ENCODE data around the gene CAMK1D.
A peak's percentile ranks its signal among the peaks of the same experiment; 100 is the strongest.

The CAMK1D gene

DNA sequence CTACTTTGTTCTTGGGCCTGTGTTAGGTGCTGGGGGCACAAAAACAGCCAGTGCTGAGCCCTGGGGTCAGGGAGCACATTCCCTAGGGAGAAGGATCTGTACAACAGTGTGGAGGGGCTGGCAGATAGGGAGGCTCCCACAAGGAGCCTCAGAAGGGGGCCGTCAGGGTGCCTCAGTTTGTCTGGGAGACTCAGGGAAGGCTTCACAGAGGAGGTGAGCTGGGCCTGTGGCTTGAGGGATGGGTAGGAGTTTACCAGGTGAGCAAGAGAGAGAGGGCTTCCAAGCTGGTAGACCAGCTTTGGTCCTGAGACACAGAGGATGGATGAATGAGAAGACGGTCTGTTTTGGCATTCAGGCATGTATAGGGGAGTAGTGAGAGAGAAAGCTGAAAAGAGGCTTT is 52.1 kb downstream of the CAMK1D start:
- DNase-seq (ENCODE audit: low read depth in 2 of 2): no peak

DNA sequence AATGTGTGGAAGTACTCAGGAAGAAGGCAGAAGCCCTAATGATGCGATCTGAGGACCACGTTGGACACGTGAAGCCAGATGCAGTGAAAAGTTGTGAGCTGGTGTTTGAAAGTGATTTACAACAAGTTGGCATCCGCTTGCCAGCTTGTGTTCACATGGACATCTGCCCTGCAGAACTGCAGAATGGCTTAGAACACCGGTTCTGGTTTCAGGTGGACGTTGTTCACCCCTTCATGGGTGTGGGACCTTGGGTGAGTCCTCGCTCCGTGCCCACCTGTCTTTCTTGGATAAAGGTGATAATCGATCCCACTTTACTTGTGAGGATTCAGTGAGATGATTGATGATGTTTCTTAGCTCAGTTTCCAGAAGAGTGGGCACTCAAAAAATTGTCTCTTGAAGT is 53.8 kb downstream of the CAMK1D start:
- no peak for DNase-seq (ENCODE audit: low read depth in 2 of 2)

DNA sequence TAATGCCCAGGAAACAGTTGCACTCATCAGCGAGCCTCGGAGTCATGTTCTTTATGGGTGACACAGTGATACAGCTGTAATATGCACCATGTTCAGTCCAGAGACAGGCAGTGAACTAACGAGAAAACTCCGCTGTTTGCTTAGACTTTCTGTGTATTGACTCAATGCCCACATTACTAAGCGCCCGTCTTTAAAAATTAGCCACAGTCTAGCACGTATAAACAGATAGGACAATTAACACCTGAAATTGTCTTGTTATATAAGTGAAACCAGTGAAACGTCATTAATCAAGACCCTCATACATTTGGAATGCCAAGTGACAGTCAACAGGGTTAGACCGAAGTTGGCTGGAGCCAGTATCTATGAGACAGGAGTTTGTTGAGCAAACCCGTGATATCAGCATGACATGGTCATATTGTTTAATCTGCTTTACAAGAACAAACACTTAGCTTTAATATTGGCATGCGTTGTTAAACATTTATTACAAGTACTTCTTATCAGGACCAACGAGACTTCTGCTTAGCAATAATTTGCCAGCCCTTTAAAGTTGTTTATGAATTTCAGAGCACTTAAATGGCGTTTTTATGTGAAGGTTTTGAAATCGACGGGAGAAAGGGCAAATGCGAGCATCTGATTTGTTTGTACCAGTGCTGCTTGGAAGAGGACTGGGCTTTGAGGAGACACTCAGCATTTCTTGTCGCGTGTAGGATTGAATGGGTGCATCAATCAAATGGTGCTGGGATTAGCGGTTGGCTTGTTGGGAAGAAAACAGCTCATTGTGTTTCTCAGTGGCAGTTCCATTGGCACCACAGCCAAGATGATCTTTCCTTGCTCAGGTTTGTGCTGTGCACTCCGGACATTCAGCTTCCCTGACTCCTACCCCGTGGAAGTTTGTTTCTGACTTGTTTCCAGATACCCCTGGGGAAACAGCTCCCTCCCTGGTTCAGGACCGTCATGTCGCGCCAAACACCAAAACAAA is 56.3 kb downstream of the CAMK1D start:
- DNase-seq (ENCODE audit: low read depth in 2 of 2): no peak

DNA sequence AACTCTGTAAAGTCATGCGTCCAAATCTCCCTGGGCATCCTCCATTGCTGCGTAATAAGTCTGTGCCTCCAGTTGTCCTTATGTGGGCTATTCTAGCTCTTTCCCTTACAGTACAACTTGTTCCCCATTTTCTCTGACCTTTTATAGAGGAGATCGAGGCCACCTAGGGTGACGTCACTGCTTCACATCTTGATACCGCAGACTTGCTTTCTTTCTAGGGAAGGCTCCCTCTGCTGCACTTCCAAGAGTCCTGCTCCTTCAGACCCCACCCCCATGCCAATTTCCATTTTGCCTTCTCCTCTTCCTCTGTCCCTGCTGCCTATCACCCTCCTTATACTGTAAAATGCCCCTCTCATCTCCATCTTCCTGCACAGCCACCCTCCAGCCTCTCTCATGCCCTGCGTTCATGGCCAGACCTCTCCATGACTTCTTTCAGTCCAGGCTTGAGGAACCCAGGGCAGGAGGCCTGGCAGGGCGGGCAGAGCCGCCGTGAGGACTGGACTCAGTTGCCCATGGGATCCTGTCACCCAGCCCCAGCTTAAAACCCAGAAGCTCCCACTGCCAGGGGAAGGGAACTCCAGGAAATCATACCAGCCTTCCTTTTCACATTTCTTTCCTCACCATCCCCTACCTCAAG is 57.5 kb downstream of the CAMK1D start:
- no peak for DNase-seq (ENCODE audit: low read depth in 2 of 2)

DNA sequence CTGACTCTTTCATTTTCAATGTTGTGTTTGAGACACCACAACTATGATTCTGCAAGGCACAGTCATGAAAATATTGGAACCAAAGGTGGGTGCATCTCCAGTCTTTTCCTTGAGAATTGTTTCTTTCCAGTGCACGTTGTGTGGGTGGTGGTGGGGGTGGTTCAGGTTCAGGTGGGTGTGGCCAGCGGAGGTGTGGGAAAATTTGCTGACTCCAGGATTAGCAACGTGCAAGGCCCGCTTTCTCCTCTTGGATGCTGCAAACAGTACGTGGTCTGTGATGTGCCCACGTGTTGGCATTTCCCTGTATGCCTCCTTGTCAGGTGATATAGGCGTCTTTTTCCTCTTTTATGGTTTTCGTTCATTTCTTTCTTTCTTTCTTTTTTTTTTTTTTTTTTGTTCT is 59.1 kb downstream of the CAMK1D start:
- no peak for DNase-seq (ENCODE audit: low read depth in 2 of 2)

DNA sequence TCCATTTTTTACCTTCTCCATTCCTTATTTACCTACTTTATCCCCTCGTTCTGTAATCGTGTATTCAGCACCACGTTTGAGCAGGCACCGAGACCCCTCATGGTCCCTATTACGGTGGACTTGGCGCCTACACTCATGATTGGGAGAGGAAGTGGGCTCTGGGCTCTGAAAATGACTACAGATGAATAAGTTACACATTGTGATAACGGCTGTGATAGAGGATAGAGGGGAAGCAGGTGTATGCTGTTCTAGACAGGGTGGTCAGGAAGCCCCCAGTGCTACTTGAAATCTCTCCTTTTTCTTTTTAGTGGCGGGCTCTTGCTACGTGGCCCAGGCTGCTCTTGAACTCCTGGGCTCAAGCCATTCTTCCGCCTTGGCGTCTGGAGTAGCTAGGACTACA is 59.8 kb downstream of the CAMK1D start:
- no peak for DNase-seq (ENCODE audit: low read depth in 2 of 2)

DNA sequence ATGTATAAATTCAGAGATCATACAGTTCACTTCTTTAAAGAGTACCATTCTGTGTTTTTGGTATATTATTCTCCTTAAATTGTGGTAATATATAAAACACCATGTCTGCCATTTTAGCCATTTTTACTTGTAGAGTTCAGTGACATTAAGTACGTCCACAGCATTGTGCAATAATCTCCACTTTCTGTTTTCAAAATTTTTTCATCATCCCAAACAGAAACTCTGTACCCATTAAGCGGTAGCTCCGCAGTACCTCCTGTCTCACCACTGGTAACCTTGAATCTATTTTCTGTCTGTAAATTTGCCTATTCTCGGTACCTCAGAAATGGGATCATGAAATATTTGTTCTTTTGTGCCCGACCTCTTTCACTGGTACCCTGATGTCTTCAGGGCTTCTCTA is 60.3 kb downstream of the CAMK1D start:
- no peak for DNase-seq (ENCODE audit: low read depth in 2 of 2)

DNA sequence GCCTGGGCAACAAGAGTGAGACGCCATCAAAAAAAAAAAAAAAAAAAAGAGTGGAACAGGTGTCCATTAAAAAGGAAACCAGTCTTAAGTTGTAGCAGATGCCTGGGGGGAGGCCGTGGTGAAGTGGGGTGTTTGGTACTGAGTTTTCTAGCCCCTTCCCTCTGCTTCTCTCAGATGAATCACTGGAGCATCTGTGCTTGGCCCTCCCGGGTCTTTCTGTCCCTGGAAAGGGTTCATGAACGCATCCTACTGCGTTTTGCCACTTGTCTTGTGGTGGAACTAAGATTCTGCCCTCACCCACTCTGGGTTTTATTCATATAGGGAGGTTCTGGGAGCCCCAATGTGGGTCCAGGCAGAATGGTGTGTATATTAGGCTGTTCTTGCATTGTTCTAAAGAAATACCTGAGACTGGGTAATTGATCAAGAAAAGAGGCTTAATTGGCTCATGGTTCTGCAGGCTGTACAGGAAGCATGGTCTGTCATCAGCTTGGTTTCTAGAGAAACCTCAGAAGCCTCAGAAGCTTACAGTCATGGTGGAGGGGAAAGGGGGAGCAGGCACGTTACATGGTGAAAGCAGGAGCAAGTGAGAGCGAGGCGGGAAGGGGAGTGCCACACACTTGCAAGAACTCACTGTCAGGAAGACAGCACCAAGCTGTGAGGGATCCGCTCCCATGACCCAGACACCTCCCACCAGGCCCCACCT is 63.5 kb downstream of the CAMK1D start:
- DNase-seq (ENCODE audit: low read depth in 2 of 2): no peak

DNA sequence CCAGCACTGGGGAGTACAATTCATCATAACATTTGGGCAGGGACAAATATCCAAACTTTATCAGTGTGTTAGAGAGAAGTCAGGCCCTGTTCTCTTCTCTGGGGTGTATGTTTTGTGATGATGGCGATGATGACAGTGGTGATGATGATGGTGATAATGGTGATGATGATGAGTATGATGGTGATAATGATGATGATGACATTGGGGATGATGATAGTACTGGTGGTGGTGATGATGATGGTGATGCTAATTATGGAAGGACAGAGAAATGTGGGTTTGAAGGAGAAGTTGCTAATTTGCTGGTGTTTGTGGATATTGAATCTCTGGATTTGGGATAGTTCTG is 64.0 kb downstream of the CAMK1D start:
- DNase-seq (ENCODE audit: low read depth in 2 of 2): no peak

DNA sequence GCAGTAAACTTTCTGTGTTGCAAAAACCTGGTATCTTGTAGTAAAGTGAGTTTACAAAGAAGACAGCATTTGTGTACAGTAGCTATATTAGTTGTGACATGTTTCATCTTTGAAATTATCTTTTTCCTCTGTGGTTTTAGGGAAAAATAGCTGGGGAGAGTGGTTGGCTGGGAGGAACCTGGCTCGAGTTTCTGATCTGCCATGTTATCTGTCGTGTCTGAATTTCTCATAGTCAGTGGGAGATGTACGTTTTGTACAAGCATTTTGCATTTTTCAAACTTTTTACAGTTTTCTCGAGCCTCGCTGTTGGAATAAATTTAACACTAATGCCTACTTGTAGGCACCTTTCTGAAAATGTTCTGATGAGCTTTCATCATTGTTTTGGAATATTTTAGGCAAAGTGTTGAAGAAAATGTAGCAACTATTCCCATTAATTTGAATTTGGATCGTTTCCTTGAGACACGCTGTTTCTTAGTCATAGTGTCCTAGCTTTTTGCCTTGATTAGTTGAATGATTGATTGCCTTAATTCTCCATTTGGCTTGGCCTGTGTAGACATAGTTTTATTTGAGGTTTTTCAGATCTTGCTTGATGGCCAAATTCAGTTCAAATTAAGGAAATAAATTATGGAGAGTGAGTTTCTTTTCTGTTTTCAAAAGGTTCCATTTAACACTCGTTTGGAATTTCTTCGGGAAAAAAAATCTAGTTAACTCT is 65.1 kb downstream of the CAMK1D start:
- DNase-seq (ENCODE audit: low read depth in 2 of 2): no peak

DNA sequence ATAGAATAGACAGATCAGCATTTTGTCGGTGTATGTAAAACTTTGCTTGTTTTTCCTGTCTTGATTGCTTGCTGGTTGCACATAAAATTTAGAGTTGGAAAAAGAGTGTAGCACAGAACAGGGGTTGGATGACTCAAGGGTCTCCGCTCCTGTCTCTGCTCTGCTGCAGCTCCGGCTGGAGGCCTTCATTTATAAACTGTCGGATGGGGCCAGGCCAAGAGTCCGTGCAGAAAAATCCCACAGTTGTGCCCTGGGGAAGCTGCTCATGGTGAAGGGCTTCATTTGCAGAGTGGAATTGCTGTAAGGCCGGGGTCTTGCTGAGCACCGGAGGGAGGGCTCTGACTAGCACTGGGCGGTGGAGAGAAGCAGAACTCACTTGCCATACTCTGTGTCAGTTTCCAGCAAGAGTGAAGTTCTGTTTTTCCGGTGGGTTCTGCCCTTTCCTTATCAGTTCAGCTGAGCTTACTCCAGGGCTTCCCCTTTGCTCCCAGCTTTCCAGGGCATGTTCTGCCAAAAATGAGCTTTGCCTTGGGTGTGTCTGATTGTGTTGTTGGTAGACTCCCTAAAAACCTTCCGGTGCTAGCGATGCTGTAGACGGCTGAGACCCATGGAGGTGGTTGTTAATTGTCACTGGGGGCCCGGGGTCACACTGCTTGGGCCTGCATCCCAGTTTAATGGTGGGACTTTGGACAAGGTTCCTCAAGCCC is 67.2 kb downstream of the CAMK1D start:
- DNase-seq (ENCODE audit: low read depth in 2 of 2): no peak

DNA sequence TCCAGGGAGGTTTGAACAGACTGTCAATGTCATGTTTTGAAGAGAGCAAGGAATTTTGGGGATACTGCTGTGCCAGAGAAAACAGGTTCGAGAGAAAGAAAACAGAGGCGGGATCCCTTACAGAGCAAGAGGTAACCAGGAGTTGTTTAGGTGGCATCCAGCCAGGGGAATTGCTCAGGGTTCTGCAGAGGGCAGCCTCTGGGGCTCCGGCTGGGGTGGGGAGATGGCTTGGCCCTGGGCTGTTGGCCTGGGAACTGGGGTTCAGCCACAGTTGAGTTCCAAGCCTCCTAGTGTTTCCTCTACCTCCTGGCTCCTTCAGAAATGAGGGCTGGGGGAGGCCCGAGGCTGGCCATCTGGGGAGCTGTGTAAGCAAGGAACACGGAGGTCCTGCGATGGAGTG is 68.0 kb downstream of the CAMK1D start:
- no peak for DNase-seq (ENCODE audit: low read depth in 2 of 2)

DNA sequence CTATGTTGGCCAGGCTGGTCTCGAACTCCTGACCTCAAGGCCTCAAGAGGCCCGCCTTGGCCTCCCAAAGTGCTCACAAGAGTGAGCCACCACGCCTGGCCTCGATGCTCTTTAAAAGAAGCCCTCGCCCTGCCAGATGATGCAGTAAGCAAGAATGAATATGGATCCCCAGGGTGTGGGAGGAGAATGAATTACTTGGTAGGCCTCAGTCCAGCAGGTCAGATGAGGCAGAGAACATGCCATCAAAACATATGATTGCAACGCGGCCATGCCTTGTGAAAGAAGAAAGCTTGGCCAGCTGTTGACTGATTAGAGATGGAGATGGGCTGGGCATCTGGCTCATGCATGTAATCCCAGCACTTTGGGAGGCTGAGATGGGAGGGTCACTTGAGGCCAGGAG is 68.7 kb downstream of the CAMK1D start:
- DNase-seq (ENCODE audit: low read depth in 2 of 2): no peak

DNA sequence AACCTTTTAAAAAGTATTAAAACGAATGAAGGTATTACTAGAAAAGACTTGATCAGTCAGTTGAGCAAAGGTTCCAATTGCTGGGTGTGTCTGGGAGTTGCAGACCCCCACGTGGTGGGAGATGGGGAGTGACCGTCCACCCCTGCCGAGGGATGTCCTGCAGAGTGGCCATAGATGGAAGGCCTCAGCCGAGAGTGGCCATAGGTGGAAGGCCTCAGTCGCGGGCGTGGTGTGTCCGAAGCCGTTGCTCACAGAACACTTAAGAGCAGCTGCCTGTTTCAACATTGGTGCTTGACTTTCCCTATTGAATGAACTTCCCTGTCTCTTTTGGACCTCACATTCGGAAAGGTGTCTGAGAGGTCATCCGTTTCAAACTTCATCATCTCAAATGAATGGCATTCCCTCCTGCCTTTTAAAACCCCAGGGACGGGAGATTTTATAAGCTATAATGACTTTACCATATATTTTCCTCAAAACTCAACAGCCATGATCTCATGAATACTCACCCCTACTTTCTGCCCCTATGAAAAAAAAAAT is 69.4 kb downstream of the CAMK1D start:
- peak in 1 of 2 experiments; percentile 23 for DNase-seq (ENCODE audit: low read depth in 2 of 2)

DNA sequence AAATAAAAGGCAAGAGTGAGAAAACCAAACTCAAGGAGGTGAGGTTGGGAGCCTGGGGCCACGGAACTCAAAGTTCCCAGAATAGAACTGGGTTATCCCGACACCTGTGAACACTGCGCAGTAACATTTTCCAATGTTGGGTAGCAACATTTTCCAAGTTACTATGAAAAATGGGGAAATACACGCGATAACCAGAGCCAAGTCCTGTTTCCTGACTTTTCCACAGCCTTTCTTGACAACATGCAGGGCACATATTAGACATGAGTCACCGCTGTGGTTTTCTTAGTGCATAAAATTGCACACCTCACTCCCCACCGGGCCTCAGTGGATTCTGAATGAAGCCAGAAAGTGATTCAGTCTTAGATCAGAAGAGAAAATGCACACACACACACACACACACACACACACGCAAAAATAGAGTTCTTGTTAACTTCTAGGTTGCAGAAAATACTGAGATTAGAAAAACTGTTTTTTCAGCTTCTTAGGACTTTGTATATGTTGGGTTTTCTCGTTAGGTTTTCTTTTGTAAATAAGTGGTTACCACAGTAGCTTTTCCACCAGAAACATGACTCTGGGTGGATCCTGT is 70.0 kb downstream of the CAMK1D start:
- DNase-seq (ENCODE audit: low read depth in 2 of 2): peak; percentile 96

DNA sequence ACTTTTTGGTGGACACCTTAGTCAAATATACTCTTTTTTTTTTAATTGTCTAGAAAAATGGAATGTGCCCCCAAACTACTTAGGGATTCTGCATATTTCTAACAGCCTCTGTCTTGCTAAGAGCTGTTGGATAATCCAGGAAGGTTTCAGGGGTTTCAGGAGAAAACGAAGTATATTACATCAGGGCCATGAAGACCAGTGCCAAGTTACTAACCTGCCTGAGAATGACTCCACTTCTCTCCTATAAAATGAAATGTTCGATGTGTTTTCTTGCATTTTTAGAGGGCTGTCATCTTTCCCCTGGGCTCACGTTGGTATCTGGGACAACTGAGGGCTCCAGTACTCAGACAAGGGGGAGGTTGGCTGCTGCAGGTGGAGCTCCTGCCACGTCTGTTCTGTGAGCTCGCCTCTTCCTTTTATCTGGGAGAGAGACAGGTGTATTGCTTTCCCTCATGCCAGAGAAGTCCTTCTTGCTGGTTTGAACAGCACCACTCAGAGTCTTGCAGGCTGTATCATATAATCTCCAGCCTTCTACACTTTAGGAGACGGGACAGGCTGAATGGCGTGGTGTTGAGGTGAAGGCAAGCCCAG is 71.3 kb downstream of the CAMK1D start:
- DNase-seq (ENCODE audit: low read depth in 2 of 2): no peak

DNA sequence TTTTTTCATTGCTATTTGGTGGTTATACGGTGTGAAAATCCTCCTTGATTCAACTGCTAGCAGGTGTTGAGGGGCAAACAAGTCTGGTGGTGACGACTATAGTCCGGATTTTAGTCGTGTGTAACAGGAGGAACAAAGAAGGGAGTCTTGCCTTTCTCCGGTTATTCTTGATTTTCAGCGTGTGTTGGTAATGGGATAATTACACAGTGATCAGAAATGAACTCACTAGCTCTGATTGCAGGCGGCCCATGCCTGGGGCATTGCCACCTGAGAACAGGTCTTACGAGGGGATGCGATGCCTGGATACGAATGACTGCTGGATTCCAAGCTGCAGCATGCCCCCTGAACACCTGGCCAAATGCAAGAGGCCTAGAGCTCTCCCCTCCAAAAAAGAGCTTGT is 72.8 kb downstream of the CAMK1D start:
- DNase-seq (ENCODE audit: low read depth in 2 of 2): no peak

DNA sequence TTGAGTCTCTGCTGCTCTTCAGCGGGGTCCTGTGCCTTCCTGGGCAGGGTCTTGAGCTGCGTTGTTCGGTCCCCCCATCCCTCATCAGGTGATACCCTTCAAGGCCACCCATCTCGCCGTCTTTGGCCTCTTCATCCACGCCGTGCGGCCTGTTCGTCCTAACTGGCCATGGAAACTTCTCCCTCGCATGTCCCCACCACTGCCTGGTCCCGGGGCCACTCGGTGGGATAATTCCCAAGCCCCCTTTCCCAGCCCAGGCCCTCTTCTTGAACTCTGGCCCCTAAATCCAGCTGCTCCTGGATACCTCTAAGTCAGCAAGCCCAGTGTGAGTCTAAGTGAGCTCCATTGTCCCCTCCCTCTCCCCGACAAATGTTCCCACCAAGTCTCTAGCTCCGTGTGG is 74.5 kb downstream of the CAMK1D start:
- DNase-seq (ENCODE audit: low read depth in 2 of 2): no peak

DNA sequence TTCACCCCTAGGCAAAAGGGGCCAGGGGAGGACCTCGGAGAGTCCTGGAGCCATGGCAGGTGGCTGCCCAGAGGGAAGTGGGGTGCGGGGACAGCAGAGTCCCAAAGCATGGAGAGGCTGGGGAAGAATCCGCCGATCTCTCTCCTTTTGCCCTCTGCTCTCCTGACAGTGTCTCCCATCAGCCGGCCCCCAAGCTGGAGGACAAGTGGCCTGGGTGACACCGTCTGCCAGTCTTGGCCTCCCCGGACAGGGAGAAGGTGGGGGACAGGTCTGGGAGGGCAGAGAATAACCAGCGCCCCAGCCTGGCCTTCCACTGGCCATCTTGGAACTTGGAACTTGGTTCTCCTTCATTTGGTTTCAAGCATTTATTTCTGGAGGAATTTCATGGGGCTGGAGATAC is 77.9 kb downstream of the CAMK1D start:
- no peak for DNase-seq (ENCODE audit: low read depth in 2 of 2)

DNA sequence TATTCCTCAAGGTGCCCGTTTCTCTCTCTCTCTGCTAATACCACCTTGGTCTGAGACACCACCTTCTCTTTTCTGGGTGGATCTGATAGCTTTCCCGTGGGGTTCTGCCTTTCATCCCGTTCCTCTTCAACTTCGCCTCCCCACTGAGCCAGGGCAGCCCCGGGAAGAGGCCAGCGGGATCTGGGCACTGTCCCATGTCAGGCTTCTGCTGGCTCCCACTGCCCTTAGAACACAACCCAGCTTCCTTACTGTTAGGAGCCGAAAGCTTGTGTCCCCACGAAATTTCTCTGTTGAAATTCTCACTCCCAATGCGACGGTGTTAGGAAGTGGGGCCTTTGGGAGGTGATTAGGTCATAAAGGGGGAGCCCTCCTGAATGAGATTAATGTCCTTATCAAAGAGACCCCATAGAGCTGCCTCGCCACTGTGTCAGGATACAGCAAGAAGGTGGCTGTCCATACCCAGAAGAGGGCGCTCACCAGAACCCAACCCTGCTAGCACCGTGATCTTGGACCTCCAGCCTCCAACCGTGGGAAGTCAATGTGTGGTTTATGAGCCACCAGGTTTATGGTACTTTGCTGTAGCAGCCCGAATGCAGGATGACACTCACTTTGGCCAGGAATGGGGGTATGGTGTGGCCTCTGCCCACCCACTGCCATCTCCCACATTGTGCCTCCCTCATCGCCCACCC is 79.2 kb downstream of the CAMK1D start:
- no peak for DNase-seq (ENCODE audit: low read depth in 2 of 2)

All from fibroblast of skin of left quadriceps (primary cell).